ENCODE measurements around the gene S1PR1.

DNA sequence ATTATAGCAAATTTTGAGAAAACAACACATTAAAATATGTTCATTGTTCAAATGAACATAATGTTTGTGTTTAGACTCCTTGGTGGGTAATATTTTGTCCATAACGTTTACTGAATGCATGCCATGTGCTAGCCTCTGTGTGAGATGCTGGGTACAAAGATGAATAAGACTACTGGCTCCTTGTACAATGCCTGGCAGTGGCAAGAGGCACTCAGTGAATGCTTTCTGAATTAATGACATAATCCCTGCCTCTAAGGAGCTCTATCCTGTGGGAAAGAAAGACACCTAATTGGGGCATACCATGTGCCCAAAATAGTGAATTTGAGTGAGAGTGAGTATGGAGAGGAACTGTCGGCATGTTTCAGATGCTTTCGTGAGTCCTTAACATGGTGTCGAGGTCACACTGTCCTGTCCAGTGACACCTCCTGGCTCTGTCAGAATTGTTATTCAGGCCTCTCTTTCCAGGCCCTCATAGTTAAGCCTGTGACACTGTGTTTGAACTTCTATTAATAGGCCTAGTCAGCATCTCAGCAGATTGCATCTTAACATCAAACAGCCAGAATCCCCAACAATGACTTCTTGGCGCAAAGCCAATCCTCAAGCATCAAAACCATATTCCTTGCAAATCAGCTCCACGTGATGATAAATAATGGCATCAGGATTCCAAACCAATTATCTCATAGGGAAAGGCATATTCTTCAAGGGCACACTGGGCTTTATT, 32.8 kb upstream of the S1PR1 start:
- TF ChIP-seq CTCF (IDR thresholded peaks at IDR 0.05) (no peak), POLR2A (IDR thresholded peaks at IDR 0.05) (no peak)

Data from sigmoid colon (tissue), 3 donors.